ENCODE results near the gene LRRC71.

DNA sequence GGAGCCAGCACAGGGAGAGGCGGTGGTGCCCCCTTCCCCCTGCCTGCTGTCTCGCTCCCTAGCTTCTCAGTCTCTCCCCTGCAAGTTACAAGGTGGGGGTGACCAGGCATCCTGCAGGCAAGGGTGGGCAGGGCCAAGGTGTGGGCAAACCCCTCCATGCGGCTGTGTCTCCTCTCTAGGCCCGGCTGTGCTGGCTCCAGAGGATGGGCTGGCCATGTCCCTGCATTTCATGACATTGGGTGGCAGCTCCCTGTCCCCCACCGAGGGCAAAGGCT lies 45.2 kb upstream of the LRRC71 start:
- TF ChIP-seq, protein P1, sequence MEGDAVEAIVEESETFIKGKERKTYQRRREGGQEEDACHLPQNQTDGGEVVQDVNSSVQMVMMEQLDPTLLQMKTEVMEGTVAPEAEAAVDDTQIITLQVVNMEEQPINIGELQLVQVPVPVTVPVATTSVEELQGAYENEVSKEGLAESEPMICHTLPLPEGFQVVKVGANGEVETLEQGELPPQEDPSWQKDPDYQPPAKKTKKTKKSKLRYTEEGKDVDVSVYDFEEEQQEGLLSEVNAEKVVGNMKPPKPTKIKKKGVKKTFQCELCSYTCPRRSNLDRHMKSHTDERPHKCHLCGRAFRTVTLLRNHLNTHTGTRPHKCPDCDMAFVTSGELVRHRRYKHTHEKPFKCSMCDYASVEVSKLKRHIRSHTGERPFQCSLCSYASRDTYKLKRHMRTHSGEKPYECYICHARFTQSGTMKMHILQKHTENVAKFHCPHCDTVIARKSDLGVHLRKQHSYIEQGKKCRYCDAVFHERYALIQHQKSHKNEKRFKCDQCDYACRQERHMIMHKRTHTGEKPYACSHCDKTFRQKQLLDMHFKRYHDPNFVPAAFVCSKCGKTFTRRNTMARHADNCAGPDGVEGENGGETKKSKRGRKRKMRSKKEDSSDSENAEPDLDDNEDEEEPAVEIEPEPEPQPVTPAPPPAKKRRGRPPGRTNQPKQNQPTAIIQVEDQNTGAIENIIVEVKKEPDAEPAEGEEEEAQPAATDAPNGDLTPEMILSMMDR (conservative IDR thresholded peaks at IDR 0.05; ENCODE audit: low read depth, low read length), result no peak
- TF ChIP-seq CEBPB (IDR thresholded peaks at IDR 0.05; ENCODE audit: low read depth, low read length) (no peak), CHD1 (IDR thresholded peaks at IDR 0.05; ENCODE audit: low read depth, low read length) (no peak), MAZ (IDR thresholded peaks at IDR 0.05; ENCODE audit: borderline replicate concordance, low read depth, low read length) (no peak), MXI1 (IDR thresholded peaks at IDR 0.05; ENCODE audit: borderline replicate concordance, low read depth, low read length) (no peak), POLR2A (IDR thresholded peaks at IDR 0.05; ENCODE audit: low read depth, low read length) (no peak), RCOR1 (IDR thresholded peaks at IDR 0.05; ENCODE audit: insufficient replicate concordance, low read length) (no peak), RFX5 (IDR thresholded peaks at IDR 0.05; ENCODE audit: low read depth, low read length) (no peak), SMC3 (IDR thresholded peaks at IDR 0.05; ENCODE audit: low read depth, low read length) (no peak)
- TF ChIP-seq, protein P2, sequence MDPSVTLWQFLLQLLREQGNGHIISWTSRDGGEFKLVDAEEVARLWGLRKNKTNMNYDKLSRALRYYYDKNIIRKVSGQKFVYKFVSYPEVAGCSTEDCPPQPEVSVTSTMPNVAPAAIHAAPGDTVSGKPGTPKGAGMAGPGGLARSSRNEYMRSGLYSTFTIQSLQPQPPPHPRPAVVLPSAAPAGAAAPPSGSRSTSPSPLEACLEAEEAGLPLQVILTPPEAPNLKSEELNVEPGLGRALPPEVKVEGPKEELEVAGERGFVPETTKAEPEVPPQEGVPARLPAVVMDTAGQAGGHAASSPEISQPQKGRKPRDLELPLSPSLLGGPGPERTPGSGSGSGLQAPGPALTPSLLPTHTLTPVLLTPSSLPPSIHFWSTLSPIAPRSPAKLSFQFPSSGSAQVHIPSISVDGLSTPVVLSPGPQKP (IDR thresholded peaks at IDR 0.05; ENCODE audit: borderline replicate concordance, low read depth, low read length), result no peak

Measured in IMR-90 (cell line).